Bronchial epithelial cell (primary cell): Measurements from ENCODE around the gene PRKAG2. TPM values are rescaled to one million over a fixed set of nuclear protein-coding genes. Genes with fewer than 3 reads are reported as not detected.

ENCODE experiments used
- DNase-seq: peaks from one replicate; pipeline ENCODE4 v3.0.0-alpha.2; 2010; ENCODE audit warnings: low read depth
- FAIRE-seq: peaks from 2 replicates; lab custom pipeline; 2011; peaks lifted over from hg19 to GRCh38; lab: Jason Lieb, UNC
- H3K27me3 ChIP-seq: 2 replicates; pipeline ENCODE4 v1.5.1; 2011; ENCODE audit warnings: low read length; ENCODE audit not compliant: control insufficient read depth, insufficient read depth
- H3K36me3 ChIP-seq: 2 replicates; pipeline ENCODE4 v1.5.1; 2011; ENCODE audit warnings: low read length; ENCODE audit not compliant: control insufficient read depth, insufficient read depth
- H3K4me3 ChIP-seq: 2 replicates; pipeline ENCODE4 v1.5.1; 2011; ENCODE audit warnings: mild to moderate bottlenecking, low read depth, low read length, control low read depth
- total RNA-seq: library from RNA; depleted of rRNA; stranded (reverse); fragments of >200 nt; gene quantifications from 2 replicates; pipeline ENCODE4 v1.2.1, GENCODE V29; 2014
- TF ChIP-seq, protein P1 (sequence below): IDR thresholded peaks from 2 replicates; pipeline ENCODE4 v1.5.1; 2011; ENCODE audit warnings: mild to moderate bottlenecking, moderate library complexity, low read length, control low read depth, inconsistent platforms; ENCODE audit not compliant: insufficient read depth, severe bottlenecking

Gene PRKAG2
- total RNA-seq, 1 donor from 2014 or later = 24.5 TPM

GRCh38 chr7:151664268-151664667, 212.6 kb downstream of the PRKAG2 start:
- FAIRE-seq (no peak), DNase-seq (no peak)
- TF ChIP-seq, protein P1, sequence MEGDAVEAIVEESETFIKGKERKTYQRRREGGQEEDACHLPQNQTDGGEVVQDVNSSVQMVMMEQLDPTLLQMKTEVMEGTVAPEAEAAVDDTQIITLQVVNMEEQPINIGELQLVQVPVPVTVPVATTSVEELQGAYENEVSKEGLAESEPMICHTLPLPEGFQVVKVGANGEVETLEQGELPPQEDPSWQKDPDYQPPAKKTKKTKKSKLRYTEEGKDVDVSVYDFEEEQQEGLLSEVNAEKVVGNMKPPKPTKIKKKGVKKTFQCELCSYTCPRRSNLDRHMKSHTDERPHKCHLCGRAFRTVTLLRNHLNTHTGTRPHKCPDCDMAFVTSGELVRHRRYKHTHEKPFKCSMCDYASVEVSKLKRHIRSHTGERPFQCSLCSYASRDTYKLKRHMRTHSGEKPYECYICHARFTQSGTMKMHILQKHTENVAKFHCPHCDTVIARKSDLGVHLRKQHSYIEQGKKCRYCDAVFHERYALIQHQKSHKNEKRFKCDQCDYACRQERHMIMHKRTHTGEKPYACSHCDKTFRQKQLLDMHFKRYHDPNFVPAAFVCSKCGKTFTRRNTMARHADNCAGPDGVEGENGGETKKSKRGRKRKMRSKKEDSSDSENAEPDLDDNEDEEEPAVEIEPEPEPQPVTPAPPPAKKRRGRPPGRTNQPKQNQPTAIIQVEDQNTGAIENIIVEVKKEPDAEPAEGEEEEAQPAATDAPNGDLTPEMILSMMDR = no peak
- Histone ChIP-seq H3K4me3 (no peak overlapping the region), H3K36me3 (no peaks in the 10 kb centered on the region), H3K27me3 (no peaks in the 10 kb centered on the region)

DNA sequence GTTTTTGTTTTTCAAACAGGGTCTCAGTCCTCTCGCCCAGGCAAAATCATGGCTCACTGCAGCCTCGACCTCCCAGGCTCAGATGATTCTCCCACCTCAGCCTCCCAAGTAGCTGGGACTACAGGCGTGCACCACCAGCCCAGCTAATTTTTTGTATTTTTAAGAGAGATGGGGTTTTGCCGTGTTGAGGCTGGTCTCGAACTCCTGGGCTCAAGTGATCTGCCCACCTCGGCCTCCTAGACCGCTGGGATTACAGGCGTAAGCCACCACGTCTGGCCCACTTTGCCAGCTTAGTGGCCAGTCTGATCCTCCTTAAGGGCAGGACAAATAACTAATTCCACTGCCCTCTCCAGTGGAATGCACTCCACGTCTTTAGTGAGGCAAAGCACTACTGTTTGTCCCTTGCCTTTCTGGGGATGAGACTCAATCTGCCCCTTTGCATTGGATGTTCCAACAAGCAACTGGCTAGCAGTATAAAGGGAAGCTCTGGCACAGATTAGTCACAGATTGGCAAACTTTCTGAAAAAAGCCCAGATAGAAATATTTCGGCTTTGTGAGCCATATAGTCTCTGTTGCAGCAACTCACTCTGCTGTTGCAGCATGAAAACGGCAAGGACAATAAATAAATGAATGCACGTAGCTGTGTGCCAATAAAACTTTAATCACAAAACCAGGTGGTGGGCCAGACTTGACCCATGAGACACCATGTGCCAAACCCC, 213.4 kb downstream of the PRKAG2 start:
- Histone ChIP-seq H3K27me3 (no peaks in the 10 kb centered on the region), H3K36me3 (no peaks in the 10 kb centered on the region), H3K4me3 (no peak overlapping the region)
- TF ChIP-seq, protein P1 = no peak
- FAIRE-seq (no peak), DNase-seq (no peak)

DNA sequence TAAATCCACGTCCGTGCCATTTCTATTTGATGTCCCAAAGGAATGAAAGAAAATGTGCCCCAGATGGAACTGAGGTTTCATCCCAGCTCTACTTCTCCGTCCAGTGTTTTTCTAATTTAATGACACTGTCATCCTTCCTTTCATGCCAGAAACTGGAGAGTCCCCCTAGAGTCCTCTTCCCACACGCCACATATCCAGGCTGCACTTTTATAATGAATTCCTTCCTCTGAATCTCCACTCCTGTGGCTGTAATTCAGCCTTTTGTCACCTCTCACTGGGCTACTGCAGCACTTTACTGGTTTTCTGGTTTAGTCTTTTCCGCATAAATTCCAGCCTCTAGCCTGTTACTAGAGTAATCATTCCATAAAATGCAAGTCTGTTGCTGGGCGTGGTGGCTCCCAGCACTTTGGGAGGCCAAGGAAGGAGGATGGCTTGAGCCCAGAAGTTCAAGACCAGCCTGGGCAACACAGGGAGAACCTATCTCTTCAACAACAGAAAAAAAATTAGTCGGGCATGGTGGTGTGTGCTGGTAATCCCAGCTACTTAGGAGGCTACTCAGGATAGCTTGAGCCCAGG, 214.6 kb downstream of the PRKAG2 start:
- DNase-seq (no peak), FAIRE-seq (no peak)
- Histone ChIP-seq H3K36me3 (no peaks in the 10 kb centered on the region), H3K27me3 (no peaks in the 10 kb centered on the region), H3K4me3 (no peak overlapping the region)
- TF ChIP-seq, protein P1 = no peak

DNA sequence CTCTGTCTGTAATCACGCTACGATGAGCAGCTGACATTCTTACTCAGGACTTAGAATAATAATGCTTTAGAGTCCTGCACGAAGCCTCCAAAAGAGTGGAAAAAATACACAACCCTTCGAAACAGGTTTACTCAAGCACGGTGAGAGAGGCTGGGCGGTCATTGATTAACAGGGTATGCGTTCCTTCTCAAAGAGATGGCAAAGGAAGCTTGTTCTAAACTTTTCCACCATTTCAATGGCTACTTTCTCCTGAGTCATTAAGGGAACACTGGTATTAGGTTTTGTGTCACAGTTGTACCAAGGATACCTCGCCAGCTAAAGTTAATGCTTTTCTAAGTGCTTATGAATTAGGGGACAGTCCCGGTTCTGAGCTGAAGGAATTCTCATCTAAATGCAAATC, 215.3 kb downstream of the PRKAG2 start:
- TF ChIP-seq, protein P1 = no peak
- no peaks in the 10 kb centered on the region for H3K27me3 ChIP-seq
- no peak for FAIRE-seq
- no peak overlapping the region for H3K4me3 ChIP-seq
- no peak for DNase-seq
- H3K36me3 ChIP-seq = no peaks in the 10 kb centered on the region

GRCh38 chr7:151660141-151660540, 216.8 kb downstream of the PRKAG2 start:
- H3K27me3 ChIP-seq = no peaks in the 10 kb centered on the region
- DNase-seq = no peak
- no peak for FAIRE-seq

More at GRCh38 chr7:151660141-151660540, 216.8 kb downstream of the PRKAG2 start:
- Histone ChIP-seq H3K4me3 (no peak overlapping the region), H3K36me3 (no peaks in the 10 kb centered on the region)
- TF ChIP-seq, protein P1 = no peak
